ENCODE data around the gene STXBP1.

Gene STXBP1

DNA sequence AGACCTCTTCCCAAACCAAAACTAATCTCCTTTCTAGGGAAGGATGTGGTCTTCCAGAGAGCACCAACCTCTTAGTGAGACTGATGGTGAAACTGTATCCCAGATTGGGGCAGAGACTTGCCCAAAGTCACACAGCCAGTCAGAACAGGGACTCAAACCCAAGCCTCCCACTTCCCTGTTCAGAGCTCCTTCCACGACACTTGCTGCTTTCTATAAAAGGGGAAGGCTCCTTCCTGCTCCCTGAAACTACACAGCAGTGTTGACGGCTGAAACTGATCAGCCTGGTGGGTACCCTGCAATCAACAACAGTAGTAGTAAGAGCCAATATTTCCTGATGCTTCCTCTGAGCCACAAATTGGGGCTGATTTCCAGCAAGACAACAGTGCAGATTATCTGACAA lies 121.5 kb downstream of the STXBP1 start:
- Mint-ChIP-seq H3K27ac (no peak overlapping the region), H3K4me3 (no peak overlapping the region), H3K9me3 (no peaks in the 10 kb centered on the region), H3K27me3 (ENCODE audit: low read depth, poor library complexity) (peaks cover 16% of the 10 kb centered on the region), H3K4me1 (peaks cover 10% of the 10 kb centered on the region), H3K36me3 (ENCODE audit: low read depth) (no peaks in the 10 kb centered on the region)
- TF ChIP-seq, protein P1, sequence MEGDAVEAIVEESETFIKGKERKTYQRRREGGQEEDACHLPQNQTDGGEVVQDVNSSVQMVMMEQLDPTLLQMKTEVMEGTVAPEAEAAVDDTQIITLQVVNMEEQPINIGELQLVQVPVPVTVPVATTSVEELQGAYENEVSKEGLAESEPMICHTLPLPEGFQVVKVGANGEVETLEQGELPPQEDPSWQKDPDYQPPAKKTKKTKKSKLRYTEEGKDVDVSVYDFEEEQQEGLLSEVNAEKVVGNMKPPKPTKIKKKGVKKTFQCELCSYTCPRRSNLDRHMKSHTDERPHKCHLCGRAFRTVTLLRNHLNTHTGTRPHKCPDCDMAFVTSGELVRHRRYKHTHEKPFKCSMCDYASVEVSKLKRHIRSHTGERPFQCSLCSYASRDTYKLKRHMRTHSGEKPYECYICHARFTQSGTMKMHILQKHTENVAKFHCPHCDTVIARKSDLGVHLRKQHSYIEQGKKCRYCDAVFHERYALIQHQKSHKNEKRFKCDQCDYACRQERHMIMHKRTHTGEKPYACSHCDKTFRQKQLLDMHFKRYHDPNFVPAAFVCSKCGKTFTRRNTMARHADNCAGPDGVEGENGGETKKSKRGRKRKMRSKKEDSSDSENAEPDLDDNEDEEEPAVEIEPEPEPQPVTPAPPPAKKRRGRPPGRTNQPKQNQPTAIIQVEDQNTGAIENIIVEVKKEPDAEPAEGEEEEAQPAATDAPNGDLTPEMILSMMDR (IDR thresholded peaks at IDR 0.05): no peak
- DNase-seq: no peak

DNA sequence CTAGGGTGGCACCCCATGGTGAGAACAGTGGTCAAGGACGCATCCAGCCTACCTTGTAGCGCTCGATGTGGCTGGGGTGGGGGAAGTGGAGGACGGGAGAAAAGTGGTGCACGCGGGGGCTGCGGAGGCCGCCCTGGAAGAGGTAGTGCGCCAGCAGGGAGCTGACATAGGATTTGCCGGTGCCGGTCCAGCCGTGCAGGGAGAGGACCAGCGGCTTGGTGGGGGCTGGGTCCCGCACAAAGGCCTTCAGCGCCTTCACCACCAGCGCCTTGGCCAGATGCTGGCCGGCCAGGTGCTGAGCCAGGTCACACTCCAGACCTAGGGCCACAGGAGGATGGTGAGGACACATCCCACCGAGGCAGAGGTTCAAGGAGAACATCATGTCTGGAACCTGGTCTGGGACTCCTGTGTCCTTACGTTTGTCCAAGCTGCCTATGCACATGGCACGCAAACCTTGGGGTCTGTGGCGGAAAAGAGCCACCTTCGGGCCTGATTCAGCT lies 122.2 kb downstream of the STXBP1 start:
- H3K27ac Mint-ChIP-seq: no peak overlapping the region
- H3K27me3 Mint-ChIP-seq (ENCODE audit: low read depth, poor library complexity): peaks cover 17% of the 10 kb centered on the region
- peaks cover 10% of the 10 kb centered on the region for H3K4me1 Mint-ChIP-seq
- H3K4me3 Mint-ChIP-seq: peak overlapping the region; percentile 84
- no peak for DNase-seq
- no peaks in the 10 kb centered on the region for H3K36me3 Mint-ChIP-seq (ENCODE audit: low read depth)
- no peaks in the 10 kb centered on the region for H3K9me3 Mint-ChIP-seq
- TF ChIP-seq, protein P1 (IDR thresholded peaks at IDR 0.05): no peak

DNA sequence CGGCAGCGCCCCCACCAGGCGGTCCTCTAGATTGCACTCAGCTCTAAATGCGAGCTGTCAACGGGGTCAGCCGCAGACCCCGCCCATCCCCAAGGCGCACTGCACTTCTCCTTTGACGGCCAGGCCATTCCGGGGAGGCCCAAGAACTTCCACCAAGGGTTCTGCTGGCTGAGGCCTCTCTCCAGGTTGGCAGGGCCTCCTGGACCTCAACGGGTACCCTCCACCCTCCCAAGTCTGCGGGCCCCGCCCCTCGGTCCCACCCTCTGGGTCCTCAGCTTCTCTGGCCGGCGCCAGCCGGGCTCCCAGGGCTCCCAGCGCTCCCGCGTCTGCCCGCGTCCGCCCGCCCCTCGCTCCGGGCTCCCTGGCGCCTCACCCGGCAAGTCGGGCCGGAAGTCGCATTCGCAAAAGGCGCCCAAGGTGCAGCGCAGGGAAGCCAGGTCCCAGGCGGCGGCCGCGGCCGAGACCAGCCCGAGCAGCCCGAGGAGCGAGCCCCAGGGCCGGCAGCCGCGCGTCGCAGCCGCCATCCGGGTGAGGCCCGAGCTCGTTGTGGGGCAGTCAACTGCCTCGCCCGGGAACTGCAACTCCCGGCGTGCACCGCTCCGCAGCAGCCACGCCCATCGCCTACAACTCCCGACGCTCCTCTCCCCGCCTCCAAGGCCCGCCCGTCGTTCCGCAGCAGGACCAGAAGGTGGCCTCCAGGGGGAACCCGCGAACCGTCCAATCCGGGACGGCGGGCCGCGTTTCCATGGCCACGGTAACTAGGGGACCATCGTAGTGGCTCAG lies 122.9 kb downstream of the STXBP1 start, which contains the start of gene TOR2A:
Gene TOR2A (minus strand): TSS at position 548 of the 783 bp plus-strand sequence. CDS start 24 bp downstream, at position 524.
- Mint-ChIP-seq H3K36me3 (ENCODE audit: low read depth) (no peaks in the 10 kb centered on the region), H3K27ac (no peak within 1 kb of the TSS), H3K9me3 (no peaks in the 10 kb centered on the region), H3K4me3 (peak within 1 kb of the TSS; percentile 84), H3K27me3 (ENCODE audit: low read depth, poor library complexity) (peaks cover 22% of the 10 kb centered on the region), H3K4me1 (peaks cover 10% of the 10 kb centered on the region)
- TF ChIP-seq, protein P1 (IDR thresholded peaks at IDR 0.05): peak; percentile 88
- peak; percentile 99 for DNase-seq

DNA sequence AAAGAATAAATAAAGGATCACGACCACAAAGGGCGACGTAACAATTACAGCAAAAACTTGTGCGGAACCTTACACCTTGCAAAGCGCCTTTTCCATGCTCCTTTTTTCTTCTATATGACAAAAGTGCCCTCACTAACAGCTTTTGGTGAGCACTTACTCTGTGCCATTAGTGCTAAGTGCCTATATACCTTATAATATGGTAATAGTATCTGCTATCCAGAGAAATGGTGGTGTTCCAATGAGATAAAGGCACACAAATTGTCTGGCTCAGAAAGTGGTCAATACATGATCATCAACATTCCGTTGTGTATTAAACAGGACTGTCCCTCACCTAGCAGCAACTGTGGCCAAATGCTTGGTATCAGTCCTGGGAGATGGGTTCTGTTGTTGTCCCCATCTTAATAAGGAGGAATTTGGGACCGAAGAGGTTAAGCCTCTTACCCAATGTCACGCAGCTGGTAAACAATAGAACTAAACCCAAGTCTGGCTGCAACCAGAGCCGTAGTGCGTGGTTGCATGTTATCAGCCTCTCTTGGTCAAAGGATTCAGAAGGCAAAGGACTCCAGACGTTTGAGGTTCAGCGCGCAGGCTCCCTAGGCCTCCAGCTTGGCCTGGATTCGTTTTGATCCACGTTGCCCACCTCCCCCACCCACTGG lies 123.6 kb downstream of the STXBP1 start:
- Mint-ChIP-seq H3K4me3 (peak overlapping the region; percentile 84), H3K9me3 (no peaks in the 10 kb centered on the region), H3K4me1 (peaks cover 10% of the 10 kb centered on the region), H3K36me3 (ENCODE audit: low read depth) (no peaks in the 10 kb centered on the region), H3K27ac (no peak overlapping the region), H3K27me3 (ENCODE audit: low read depth, poor library complexity) (peaks cover 23% of the 10 kb centered on the region)
- DNase-seq: no peak
- TF ChIP-seq, protein P1 (IDR thresholded peaks at IDR 0.05): no peak

DNA sequence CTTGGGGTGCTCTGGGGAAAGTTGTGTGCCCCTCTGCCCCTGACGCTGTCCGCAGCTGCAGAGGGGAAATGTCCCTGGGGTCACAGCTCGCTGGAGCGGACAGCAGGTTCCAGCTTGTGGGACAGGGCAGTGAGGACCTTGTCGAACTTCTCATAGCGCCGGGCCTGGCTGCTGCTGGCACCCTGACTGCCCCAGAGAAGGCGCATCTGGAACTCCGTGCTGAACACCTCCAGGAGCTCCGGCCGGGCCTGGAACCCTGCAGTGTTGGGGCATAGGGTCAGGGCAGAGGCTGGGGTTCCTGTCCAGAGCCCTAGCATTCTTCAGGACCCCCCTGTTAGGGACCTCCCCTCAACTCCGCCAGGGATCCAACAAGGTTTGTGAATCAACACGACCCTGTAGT lies 126.6 kb downstream of the STXBP1 start:
- H3K36me3 Mint-ChIP-seq (ENCODE audit: low read depth): no peaks in the 10 kb centered on the region
- H3K4me1 Mint-ChIP-seq: peaks cover 28% of the 10 kb centered on the region
- H3K27ac Mint-ChIP-seq: no peak overlapping the region
- peaks cover 39% of the 10 kb centered on the region for H3K27me3 Mint-ChIP-seq (ENCODE audit: low read depth, poor library complexity)
- H3K9me3 Mint-ChIP-seq: no peaks in the 10 kb centered on the region
- no peak overlapping the region for H3K4me3 Mint-ChIP-seq
- TF ChIP-seq, protein P1 (IDR thresholded peaks at IDR 0.05): no peak
- no peak for DNase-seq
